ENCODE data around the gene SNAI1. TPM values are rescaled to one million over a fixed set of nuclear protein-coding genes. Genes with fewer than 3 reads are reported as not detected.
"Not testable (repeated sequence)": the region's sequence is repeated elsewhere in the genome, so short reads cannot be mapped to it uniquely, and the experiment has no call there.

Gene SNAI1
- total and polyA plus RNA-seq, 11 donors, result 0.37 to 6.7 (median 1.6) TPM

- Histone ChIP-seq H3K36me3 (peaks cover 0 to 1% (median 0%) of the 10 kb centered on the region in 9 donors), H3K4me1 (peaks cover 0 to 19% (median 4%) of the 10 kb centered on the region in 12 donors), H3K9me3 (no peaks in the 10 kb centered on the region), H3K4me3 (no peak overlapping the region), H3K27ac (no peak overlapping the region), H3K27me3 (no peaks in the 10 kb centered on the region)
- intact Hi-C loops (cut with DNase I), result no loop called here
- 77 to 84% (median 81%) methylated on average over 7 of the region's 7 CpGs for WGBS, 4 donors
- ATAC-seq (no peak), DNase-seq (no peak)
- TF ChIP-seq POLR2A (IDR thresholded peaks at IDR 0.05) (no peak), CTCF (IDR thresholded peaks at IDR 0.05) (no peak)
Measured at GRCh38 chr20:49999329-49999728, 16.5 kb downstream of the SNAI1 start.

GRCh38 chr20:50000548-50001222, 17.9 kb downstream of the SNAI1 start:
- ATAC-seq; H3K4me3 ChIP-seq; intact Hi-C loops (cut with DNase I); H3K27ac ChIP-seq; H3K9me3 ChIP-seq; H3K27me3 ChIP-seq; H3K36me3 ChIP-seq: not testable (repeated sequence)
- H3K4me1 ChIP-seq, result peaks cover 0 to 32% (median 9%) of the 10 kb centered on the region in 12 donors
- 76 to 81% (median 77%) methylated on average over 14 of the region's 14 CpGs for WGBS, 4 donors
- DNase-seq, result peak in 1 of 5 donors; percentile 2

- Histone ChIP-seq H3K9me3 (no peaks in the 10 kb centered on the region), H3K4me3 (no peak overlapping the region), H3K36me3 (peaks cover 0 to 2% (median 0%) of the 10 kb centered on the region in 9 donors), H3K27me3 (no peaks in the 10 kb centered on the region), H3K27ac (no peak overlapping the region), H3K4me1 (peaks cover 0 to 42% (median 9%) of the 10 kb centered on the region in 12 donors)
- DNase-seq (peak in 1 of 5 donors; percentile 12), ATAC-seq (no peak)
- WGBS, 4 donors, result 92 to 95% (median 94%) methylated on average over 9 of the region's 9 CpGs
- intact Hi-C loops (cut with DNase I), result no loop called here
- TF ChIP-seq CTCF (IDR thresholded peaks at IDR 0.05) (no peak), POLR2A (IDR thresholded peaks at IDR 0.05) (no peak)
Measured at GRCh38 chr20:50001784-50002311, 19.1 kb downstream of the SNAI1 start.

GRCh38 chr20:50003253-50003656, 20.5 kb downstream of the SNAI1 start:
- H3K4me1 ChIP-seq, result peaks cover 0 to 42% (median 9%) of the 10 kb centered on the region in 12 donors

More at GRCh38 chr20:50003253-50003656, 20.5 kb downstream of the SNAI1 start:
- no peak for TF ChIP-seq CTCF (IDR thresholded peaks at IDR 0.05)
- TF ChIP-seq POLR2A (IDR thresholded peaks at IDR 0.05), result no peak
- no peaks in the 10 kb centered on the region for H3K27me3 ChIP-seq
- 49 to 60% (median 57%) methylated on average over 4 of the region's 4 CpGs for WGBS, 4 donors
- intact Hi-C loops (cut with DNase I), result no loop called here
- no peaks in the 10 kb centered on the region for H3K9me3 ChIP-seq
- H3K4me3 ChIP-seq, result no peak overlapping the region
- H3K36me3 ChIP-seq, result peaks cover 0 to 2% (median 0%) of the 10 kb centered on the region in 9 donors
- DNase-seq, result no peak
- peak overlapping the region in 2 of 12 donors; percentile 2 to 5 for H3K27ac ChIP-seq
- peak in 3 of 4 donors; percentile 78 to 80 (median 78) for ATAC-seq
